ENCODE measurements around the gene AKR1C2.
"Not testable (repeated sequence)": the region's sequence is repeated elsewhere in the genome, so short reads cannot be mapped to it uniquely, and the experiment has no call there.

DNA sequence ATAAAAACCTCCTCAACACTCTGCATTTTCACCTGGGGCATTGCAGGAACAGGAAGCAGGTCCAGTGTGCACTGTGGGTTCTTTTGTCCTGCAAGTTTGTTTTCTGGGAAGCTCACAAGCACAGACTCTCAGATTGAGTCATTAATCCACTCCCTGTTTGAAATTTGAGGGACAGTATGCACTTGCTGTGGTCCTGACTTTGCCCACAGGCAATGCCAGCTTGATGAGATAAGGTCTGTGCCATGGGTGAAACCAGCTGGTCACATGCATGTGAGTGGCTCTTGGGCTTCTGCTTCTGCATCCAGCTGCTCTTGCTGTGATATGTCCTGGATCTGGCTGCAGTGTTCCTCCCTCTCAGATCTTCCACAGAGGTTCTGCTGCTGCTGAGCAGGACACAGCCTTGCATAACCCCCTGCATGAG lies 21.8 kb upstream of the AKR1C2 start:
- TF ChIP-seq POLR2AphosphoS5 (IDR thresholded peaks at IDR 0.05; ENCODE audit: borderline replicate concordance, low read depth, low read length); EZH2 (IDR thresholded peaks at IDR 0.05); FOXP2 (optimal IDR thresholded peaks at IDR 0.05; ENCODE audit: control extremely low read depth, extremely low read length, insufficient read depth): not testable (repeated sequence)
